ENCODE results near the gene LRIG1.

The LRIG1 gene

GRCh38 chr3:66487465-66487864 lies 13.4 kb downstream of the LRIG1 start:
- H3K79me2 ChIP-seq (ENCODE audit: insufficient read depth, low read depth) = peaks cover 100% of the 10 kb centered on the region
- H3K4me3 ChIP-seq (IDR thresholded peaks at IDR 0.05; ENCODE audit: insufficient read depth, low read depth, low read length) = no peak overlapping the region
- H3K4me1 ChIP-seq (ENCODE audit: low read depth, poor library complexity, severe bottlenecking) = peaks cover 97% of the 10 kb centered on the region
- no peaks in the 10 kb centered on the region for H3K36me3 ChIP-seq (ENCODE audit: insufficient read depth)
- peak overlapping the region; percentile 99 for H3K4me2 ChIP-seq
- TF ChIP-seq, protein P1, sequence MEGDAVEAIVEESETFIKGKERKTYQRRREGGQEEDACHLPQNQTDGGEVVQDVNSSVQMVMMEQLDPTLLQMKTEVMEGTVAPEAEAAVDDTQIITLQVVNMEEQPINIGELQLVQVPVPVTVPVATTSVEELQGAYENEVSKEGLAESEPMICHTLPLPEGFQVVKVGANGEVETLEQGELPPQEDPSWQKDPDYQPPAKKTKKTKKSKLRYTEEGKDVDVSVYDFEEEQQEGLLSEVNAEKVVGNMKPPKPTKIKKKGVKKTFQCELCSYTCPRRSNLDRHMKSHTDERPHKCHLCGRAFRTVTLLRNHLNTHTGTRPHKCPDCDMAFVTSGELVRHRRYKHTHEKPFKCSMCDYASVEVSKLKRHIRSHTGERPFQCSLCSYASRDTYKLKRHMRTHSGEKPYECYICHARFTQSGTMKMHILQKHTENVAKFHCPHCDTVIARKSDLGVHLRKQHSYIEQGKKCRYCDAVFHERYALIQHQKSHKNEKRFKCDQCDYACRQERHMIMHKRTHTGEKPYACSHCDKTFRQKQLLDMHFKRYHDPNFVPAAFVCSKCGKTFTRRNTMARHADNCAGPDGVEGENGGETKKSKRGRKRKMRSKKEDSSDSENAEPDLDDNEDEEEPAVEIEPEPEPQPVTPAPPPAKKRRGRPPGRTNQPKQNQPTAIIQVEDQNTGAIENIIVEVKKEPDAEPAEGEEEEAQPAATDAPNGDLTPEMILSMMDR (conservative IDR thresholded peaks at IDR 0.05; ENCODE audit: low read depth, low read length) = no peak
- H3K9ac ChIP-seq = no peak overlapping the region
- no peaks in the 10 kb centered on the region for H4K20me1 ChIP-seq (ENCODE audit: insufficient read depth)
- H2AFZ ChIP-seq (ENCODE audit: low read depth) = no peak overlapping the region
- no peaks in the 10 kb centered on the region for H3K27me3 ChIP-seq (ENCODE audit: insufficient read depth, low read depth)
- no peak overlapping the region; the same call in 1 of the 2 replicates for H3K27ac ChIP-seq

- H3K4me2 ChIP-seq = peak overlapping the region; percentile 99
- no peak overlapping the region for H2AFZ ChIP-seq (ENCODE audit: low read depth)
- H3K9ac ChIP-seq = no peak overlapping the region
- H3K27me3 ChIP-seq (ENCODE audit: insufficient read depth, low read depth) = no peaks in the 10 kb centered on the region
- TF ChIP-seq, protein P1 (conservative IDR thresholded peaks at IDR 0.05; ENCODE audit: low read depth, low read length) = no peak
- H4K20me1 ChIP-seq (ENCODE audit: insufficient read depth) = no peaks in the 10 kb centered on the region
- H3K4me1 ChIP-seq (ENCODE audit: low read depth, poor library complexity, severe bottlenecking) = peaks cover 97% of the 10 kb centered on the region
- peaks cover 100% of the 10 kb centered on the region for H3K79me2 ChIP-seq (ENCODE audit: insufficient read depth, low read depth)
- no peaks in the 10 kb centered on the region for H3K36me3 ChIP-seq (ENCODE audit: insufficient read depth)
- H3K27ac ChIP-seq = no peak overlapping the region
- H3K4me3 ChIP-seq (IDR thresholded peaks at IDR 0.05; ENCODE audit: insufficient read depth, low read depth, low read length) = no peak overlapping the region
These were observed 14.2 kb downstream of the LRIG1 start for GRCh38 chr3:66486646-66487045.

GRCh38 chr3:66486202-66486601 lies 14.6 kb downstream of the LRIG1 start:
- Histone ChIP-seq H3K27me3 (ENCODE audit: insufficient read depth, low read depth) (no peaks in the 10 kb centered on the region), H3K79me2 (ENCODE audit: insufficient read depth, low read depth) (peaks cover 100% of the 10 kb centered on the region), H3K36me3 (ENCODE audit: insufficient read depth) (no peaks in the 10 kb centered on the region), H4K20me1 (ENCODE audit: insufficient read depth) (no peaks in the 10 kb centered on the region), H3K9ac (no peak overlapping the region), H3K4me1 (ENCODE audit: low read depth, poor library complexity, severe bottlenecking) (peaks cover 97% of the 10 kb centered on the region), H2AFZ (ENCODE audit: low read depth) (no peak overlapping the region), H3K4me3 (IDR thresholded peaks at IDR 0.05; ENCODE audit: insufficient read depth, low read depth, low read length) (no peak overlapping the region), H3K4me2 (peak overlapping the region; percentile 99), H3K27ac (no peak overlapping the region)
- TF ChIP-seq, protein P1 (conservative IDR thresholded peaks at IDR 0.05; ENCODE audit: low read depth, low read length) = no peak

DNA sequence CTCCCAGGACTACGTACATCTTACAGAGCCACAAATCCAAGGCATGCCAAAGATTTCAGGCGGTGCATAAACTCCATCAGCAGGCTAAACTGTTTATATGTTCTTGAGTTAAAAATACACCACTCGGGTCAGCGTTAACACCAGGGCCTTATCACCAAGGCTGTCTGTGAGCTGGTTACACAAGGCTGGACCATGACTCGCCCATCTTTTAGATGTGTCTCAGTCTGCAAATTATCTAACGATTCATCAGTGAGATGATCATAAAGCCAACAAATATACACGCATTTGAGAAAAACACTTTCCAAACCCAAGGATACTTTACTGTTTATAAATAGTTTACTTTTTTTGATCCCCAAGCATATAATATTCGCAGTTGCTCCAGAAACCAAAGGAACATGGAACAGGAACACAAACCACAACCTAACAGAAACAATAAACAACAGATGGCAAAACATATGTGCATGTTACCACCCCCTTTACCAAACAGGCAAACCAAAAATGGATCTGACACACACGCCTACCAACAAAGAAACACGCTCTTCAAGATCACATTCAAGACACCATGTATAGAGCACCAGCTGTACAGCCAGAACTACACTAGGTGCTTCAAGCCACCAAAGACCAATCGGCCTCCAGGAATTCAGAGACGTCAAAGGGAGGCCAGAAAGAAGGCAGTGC lies 15.4 kb downstream of the LRIG1 start:
- Histone ChIP-seq H3K36me3 (ENCODE audit: insufficient read depth) (no peaks in the 10 kb centered on the region), H3K4me3 (IDR thresholded peaks at IDR 0.05; ENCODE audit: insufficient read depth, low read depth, low read length) (no peak overlapping the region), H3K4me2 (peak overlapping the region; percentile 97; the same call in 1 of the 2 replicates), H3K4me1 (ENCODE audit: low read depth, poor library complexity, severe bottlenecking) (peaks cover 97% of the 10 kb centered on the region), H2AFZ (ENCODE audit: low read depth) (no peak overlapping the region), H3K9ac (no peak overlapping the region), H4K20me1 (ENCODE audit: insufficient read depth) (no peaks in the 10 kb centered on the region), H3K27me3 (ENCODE audit: insufficient read depth, low read depth) (no peaks in the 10 kb centered on the region), H3K27ac (peak overlapping the region; percentile 85; the same call in 1 of the 2 replicates), H3K79me2 (ENCODE audit: insufficient read depth, low read depth) (peaks cover 100% of the 10 kb centered on the region)
- TF ChIP-seq, protein P1 (conservative IDR thresholded peaks at IDR 0.05; ENCODE audit: low read depth, low read length) = no peak

Data from KMS-11 (cell line).